Stimulated activated CD4-positive, alpha-beta T cell treated with anti-CD3 and anti-CD28 coated beads, TNF-alpha, amount 100 ng/mL, for 4 hours (primary cell): ENCODE results near the gene CPXM2.

Source experiments
- DNase-seq, 3 experiments: peaks; one replicate each; pipeline ENCODE4 v3.0.0-alpha.2; 2020; ENCODE audit warnings: low read depth in 3 of 3

Gene CPXM2

GRCh38 chr10:123800289-123800688, 91.3 kb downstream of the CPXM2 start:
- DNase-seq = no peak

- DNase-seq = no peak
Measured at GRCh38 chr10:123798856-123799255, 92.8 kb downstream of the CPXM2 start.

- DNase-seq = no peak
Measured at GRCh38 chr10:123797813-123798212, 93.8 kb downstream of the CPXM2 start.

GRCh38 chr10:123796736-123797135, 94.9 kb downstream of the CPXM2 start:
- DNase-seq = no peak

GRCh38 chr10:123795846-123796590, 95.6 kb downstream of the CPXM2 start:
- DNase-seq = no peak

- DNase-seq = no peak
Measured at GRCh38 chr10:123795196-123795780, 96.3 kb downstream of the CPXM2 start.

- no peak for DNase-seq
Measured at GRCh38 chr10:123792248-123792978, 99.2 kb downstream of the CPXM2 start.

- no peak for DNase-seq
Measured at GRCh38 chr10:123790132-123790885, 101.3 kb downstream of the CPXM2 start.

GRCh38 chr10:123788981-123789380, 102.6 kb downstream of the CPXM2 start:
- no peak for DNase-seq

- no peak for DNase-seq
Measured at GRCh38 chr10:123787566-123787965, 104.0 kb downstream of the CPXM2 start.

- DNase-seq = no peak
Measured at GRCh38 chr10:123786896-123787295, 104.7 kb downstream of the CPXM2 start.

- no peak for DNase-seq
Measured at GRCh38 chr10:123786306-123786705, 105.3 kb downstream of the CPXM2 start.

GRCh38 chr10:123784646-123785045, 107.0 kb downstream of the CPXM2 start:
- no peak for DNase-seq

- DNase-seq = no peak
Measured at GRCh38 chr10:123784216-123784615, 107.4 kb downstream of the CPXM2 start.

- no peak for DNase-seq
Measured at GRCh38 chr10:123783296-123783695, 108.3 kb downstream of the CPXM2 start.

- DNase-seq = no peak
Measured at GRCh38 chr10:123782549-123782948, 109.1 kb downstream of the CPXM2 start.

GRCh38 chr10:123781956-123782500, 109.6 kb downstream of the CPXM2 start:
- DNase-seq = no peak

- DNase-seq = no peak
Measured at GRCh38 chr10:123781324-123781900, 110.2 kb downstream of the CPXM2 start.

- no peak for DNase-seq
Measured at GRCh38 chr10:123778719-123779517, 112.7 kb downstream of the CPXM2 start.

- no peak for DNase-seq
Measured at GRCh38 chr10:123777881-123778280, 113.7 kb downstream of the CPXM2 start.
